Heart right ventricle (tissue), 16 donors: ENCODE measurements around the gene COA8. TPM values are rescaled to one million over a fixed set of nuclear protein-coding genes. Genes with fewer than 3 reads are reported as not detected.

Experiments
- ATAC-seq, 8 donors: fragments of 200-7000 bp; cut with Tn5 transposase; one replicate each; pipeline ENCODE4 v1.9.1; 2020; ENCODE audit warnings: mild to moderate bottlenecking in 8 of 8, moderate library complexity in 8 of 8, moderate number of reproducible peaks in 1 of 8
- DNase-seq, 2 donors: peaks; one replicate each; pipeline ENCODE4 v3.0.0-alpha.2; 2020
- H3K27ac ChIP-seq, 10 donors: fragments of 200-600 bp; sonication (generic) in 2 of 10; one replicate each; pipeline versions ENCODE4 v1.5.0 to v1.8.0; 2020 to 2022; ENCODE audit warnings: mild to moderate bottlenecking in 3 of 10
- H3K27me3 ChIP-seq, 7 donors: fragments of 200-600 bp; one replicate each; pipeline ENCODE4 v1.8.0; 2021 to 2022; ENCODE audit warnings: mild to moderate bottlenecking in 2 of 7
- H3K36me3 ChIP-seq, 9 donors: fragments of 200-600 bp; sonication (generic) in 1 of 9; one replicate each; pipeline versions ENCODE4 v1.5.0 to v1.8.0; 2020 to 2022; ENCODE audit warnings: mild to moderate bottlenecking in 2 of 9
- H3K4me1 ChIP-seq, 9 donors: fragments of 200-600 bp; sonication (generic) in 1 of 9; one replicate each; pipeline versions ENCODE4 v1.5.0 to v1.8.0; 2020 to 2022; ENCODE audit warnings: mild to moderate bottlenecking in 4 of 9
- H3K4me3 ChIP-seq, 10 donors: fragments of 200-600 bp; sonication (generic) in 2 of 10; one replicate each; pipeline versions ENCODE4 v1.5.0 to v1.8.0; 2020 to 2022; ENCODE audit warnings: mild to moderate bottlenecking in 7 of 10, moderate library complexity in 2 of 10
- H3K9me3 ChIP-seq, 11 donors: fragments of 200-600 bp in 10 of 11; sonication (generic) in 2 of 11; one replicate each; pipeline versions ENCODE4 v1.5.0 to v1.8.0; 2013 to 2022; ENCODE audit warnings: mild to moderate bottlenecking in 2 of 11, control low read depth in 1 of 11, moderate library complexity in 1 of 11
- CTCF ChIP-seq, 9 donors: fragments of 200-600 bp; sonication (generic) in 2 of 9; IDR thresholded peaks; one replicate each; pipeline versions ENCODE4 v1.5.0 to v1.8.0; 2021 to 2022; ENCODE audit warnings: antibody characterized with exemption in 9 of 9, mild to moderate bottlenecking in 5 of 9, moderate library complexity in 1 of 9
- WGBS, 2 donors: extraction: QIAGEN DNeasy Blood & Tissue Kit; methylation state at CpG; one replicate each; pipeline ENCODE4 v1.1.7; 2013; ENCODE audit warnings: inconsistent platforms in 1 of 2; 5-methylcytosine and 5-hydroxymethylcytosine counted together
- intact Hi-C, 10 donors: fragments of 100-400 bp; cut with DNase I; formaldehyde crosslinking; loops; one replicate each; pipeline versions ENCODE4 v1.11.1 to v1.14.2; 2022
- polyA plus RNA-seq, 2 donors: library from polyadenylated mRNA; stranded (reverse); fragments of 200-250 nt; gene quantifications; one replicate each; pipeline ENCODE4 v1.2.3, GENCODE V29; 2013
- total RNA-seq, 10 donors: library from RNA; stranded (reverse); fragmentation: NEBNext Ultra II Directional in 3 of 10; extraction: Animal tissue kit (Norgen Biotek cat#: 25700) in 3 of 10; gene quantifications; one replicate each; pipeline versions ENCODE4 v1.2.1 to v1.2.4, GENCODE V29; 2021 to 2023
- donor health status: Arrhythmogenic right ventricular cardiomyopathy.
- donor health status: ischemic (EF 13 %, LVEDD 7.1; RV severe dilation, severe dysfunction).
- donor health status: healthy with polysubstance abuse.
- donor health status: DM: no; HTN: yes; CAD: no.
- donor health status: DM: no; HTN: no; CAD: no.
- donor health status: ischemic (EF 25% LVEDD 6.9; RV normal size, moderate dysfunction).
- donor health status: ischemic (EF 25% LVEDD 5.7; RV mildly dilated, moderate dysfunction).
- donor health status: healthy.
- donor health status: DM: yes; HTN: yes; CAD: no.
- donor health status: Ischemic cardiomyopathy.
- donor health status: ischemic (EF 35%, LVEDD 5.7; RV mildly dilated, moderate dysfunction).
- donor health status: nonischemic (EF 11% LVEDD 7.7; RV severe dilation, severe dysfunction).
- donor health status: DM: yes; HTN: yes; CAD: no.
- donor health status: PGD.
- donor health status: ischemic (EF 29% LVEDD 5.4; RV normal size, mild dysfunction).
- donor health status: nonischemic (EF 23%, LVEDD 6.1; RV moderate dilation, normal function).

COA8 gene
- total and polyA plus RNA-seq, 12 donors, result 33.3 to 141 (median 43.8) TPM

- DNase-seq (peak in 1 of 2 donors; percentile 13), ATAC-seq (no peak)
- no peaks in the 10 kb centered on the region for H3K9me3 ChIP-seq
- intact Hi-C loops, result no loop called here
- 87 to 92% methylated on average over 21 to 22 of the region's 22 CpGs for WGBS, 2 donors
- no peak overlapping the region for H3K4me3 ChIP-seq
- no peaks in the 10 kb centered on the region for H3K27me3 ChIP-seq
- no peak for TF ChIP-seq CTCF (IDR thresholded peaks at IDR 0.05)
- H3K36me3 ChIP-seq, result peaks cover 0 to 31% (median 0%) of the 10 kb centered on the region in 9 donors
- H3K4me1 ChIP-seq, result peaks cover 11 to 36% (median 29%) of the 10 kb centered on the region in 9 donors
- peak overlapping the region in 2 of 10 donors; percentile 3 to 25 for H3K27ac ChIP-seq
Observed at GRCh38 chr14:103534576-103535061, 28.1 kb upstream of the COA8 start.

GRCh38 chr14:103535081-103535890 lies 27.5 kb upstream of the COA8 start:
- H3K27me3 ChIP-seq, result no peaks in the 10 kb centered on the region
- H3K27ac ChIP-seq, result peak overlapping the region in 3 of 10 donors; percentile 3 to 25 (median 21)
- no peak for TF ChIP-seq CTCF (IDR thresholded peaks at IDR 0.05)
- peaks cover 0 to 31% (median 0%) of the 10 kb centered on the region in 9 donors for H3K36me3 ChIP-seq
- no peaks in the 10 kb centered on the region for H3K9me3 ChIP-seq
- intact Hi-C loops, result no loop called here
- ATAC-seq (no peak), DNase-seq (peak in 1 of 2 donors; percentile 28)
- WGBS, 2 donors, result 86 to 87% methylated on average over 21 of the region's 21 CpGs
- peaks cover 9 to 34% (median 29%) of the 10 kb centered on the region in 9 donors for H3K4me1 ChIP-seq
- no peak overlapping the region for H3K4me3 ChIP-seq

- DNase-seq (peak in 1 of 2 donors; percentile 7), ATAC-seq (no peak)
- Histone ChIP-seq H3K27me3 (no peaks in the 10 kb centered on the region), H3K36me3 (peaks cover 0 to 31% (median 0%) of the 10 kb centered on the region in 9 donors), H3K9me3 (no peaks in the 10 kb centered on the region), H3K27ac (no peak overlapping the region), H3K4me3 (no peak overlapping the region), H3K4me1 (peaks cover 14 to 35% (median 30%) of the 10 kb centered on the region in 9 donors)
- 86 to 96% methylated on average over 11 of the region's 11 CpGs for WGBS, 2 donors
- no peak for TF ChIP-seq CTCF (IDR thresholded peaks at IDR 0.05)
- intact Hi-C loops, result no loop called here
Observed at GRCh38 chr14:103535891-103536565, 26.7 kb upstream of the COA8 start.

- Histone ChIP-seq H3K4me1 (peaks cover 19 to 41% (median 34%) of the 10 kb centered on the region in 9 donors), H3K4me3 (no peak overlapping the region), H3K27ac (no peak overlapping the region), H3K27me3 (no peaks in the 10 kb centered on the region), H3K9me3 (no peaks in the 10 kb centered on the region), H3K36me3 (peaks cover 0 to 31% (median 0%) of the 10 kb centered on the region in 9 donors)
- no peak for TF ChIP-seq CTCF (IDR thresholded peaks at IDR 0.05)
- DNase-seq (no peak), ATAC-seq (no peak)
- intact Hi-C loops, result no loop called here
- 77 to 91% methylated on average over 9 of the region's 9 CpGs for WGBS, 2 donors
Observed at GRCh38 chr14:103536693-103537092, 26.1 kb upstream of the COA8 start.
